K562 (cell line): ENCODE results near the gene DNASE1L1. TPM values are rescaled to one million over a fixed set of nuclear protein-coding genes. Genes with fewer than 3 reads are reported as not detected.

ENCODE experiments used
- CBX3 ChIP-seq, 2 experiments: IDR thresholded peaks; 1 replicate in 1 of 2; 2 replicates in 1 of 2; pipeline ENCODE4 v1.6.1; 2012; ENCODE audit warnings: inconsistent platforms in 2 of 2, low read length in 2 of 2, borderline replicate concordance in 1 of 2, control low read depth in 1 of 2
- GABPA ChIP-seq: fragments of 200-800 bp; sonication (Bioruptor generic); conservative IDR thresholded peaks from 2 replicates; pipeline ENCODE4 v1.6.1; 2016; ENCODE audit warnings: low read depth, missing genetic modification characterization, missing compliant biosample characterization
- JUN ChIP-seq, 2 experiments: sonication (generic) in 1 of 2; formaldehyde crosslinking in 1 of 2; IDR thresholded peaks; 2 replicates each; pipeline versions ENCODE4 v1.6.1 to v1.8.0; 2012 to 2022; ENCODE audit warnings: borderline replicate concordance in 2 of 2, mild to moderate bottlenecking in 2 of 2, improper control_type of control experiment in 1 of 2, low read depth in 1 of 2, low read length in 1 of 2, missing genetic modification reagents in 1 of 2
- KAT2B ChIP-seq: IDR thresholded peaks from one replicate; pipeline ENCODE4 v1.6.1; 2012; ENCODE audit warnings: low read depth, mild to moderate bottlenecking, control low read depth, inconsistent platforms, low read length, moderate library complexity
- NFE2 ChIP-seq: IDR thresholded peaks from 2 replicates; pipeline ENCODE4 v1.6.1; 2014; ENCODE audit warnings: antibody characterized with exemption, low read depth
- NR2C2 ChIP-seq, 2 experiments: fragments of 200-800 bp in 1 of 2; sonication (Bioruptor generic) in 1 of 2; sonication (generic) in 1 of 2; formaldehyde crosslinking in 1 of 2; IDR thresholded peaks; 2 replicates each; pipeline versions ENCODE4 v1.6.1 to v1.8.0; 2016 to 2022; ENCODE audit warnings: mild to moderate bottlenecking in 1 of 2, missing compliant biosample characterization in 1 of 2, missing genetic modification characterization in 1 of 2, missing genetic modification reagents in 1 of 2
- PURB ChIP-seq: sonication (generic); formaldehyde crosslinking; IDR thresholded peaks from 2 replicates; pipeline ENCODE4 v1.9.0; 2021; ENCODE audit warnings: low read depth, mild to moderate bottlenecking, missing genetic modification reagents
- SRSF1 ChIP-seq: fragments of 200-400 bp; formaldehyde crosslinking; IDR thresholded peaks from 2 replicates; pipeline ENCODE4 v1.6.1; 2017; ENCODE audit warnings: mild to moderate bottlenecking, low read depth, low read length, moderate library complexity
- TBP ChIP-seq: optimal IDR thresholded peaks from 2 replicates; pipeline ENCODE3; 2011; ENCODE audit warnings: low read depth, low read length, improper control_type of control experiment
- ZNF263 ChIP-seq: sonication (generic); formaldehyde crosslinking; IDR thresholded peaks from 2 replicates; pipeline ENCODE4 v1.8.0; 2022; ENCODE audit warnings: mild to moderate bottlenecking, missing genetic modification reagents, borderline replicate concordance
- ZNF778 ChIP-seq: fragments of 450-650 bp; formaldehyde crosslinking; IDR thresholded peaks from 2 replicates; pipeline ENCODE4 v1.4.0; 2020; ENCODE audit warnings: mild to moderate bottlenecking, moderate library complexity
- ZZZ3 ChIP-seq: fragments of 450-650 bp; IDR thresholded peaks from 2 replicates; pipeline ENCODE4 v1.6.1; 2016; ENCODE audit warnings: antibody characterized with exemption, mild to moderate bottlenecking, moderate library complexity
- polyA plus RNA-seq, 8 experiments: library from polyadenylated mRNA; depleted of rRNA in 4 of 8; stranded (reverse) in 5 of 8; unstranded in 3 of 8; fragments of >200 nt; fragmentation: Nextera tagmentation in 2 of 8; fragmentation: Illumina TruSeq in 1 of 8; extraction: Ambion mirVana in 2 of 8; extraction: Trizol in 1 of 8; gene quantifications; 2 replicates each; pipeline versions ENCODE4 v1.2.1 to v1.2.3, GENCODE V29; 2011 to 2014; ENCODE audit warnings: inconsistent platforms in 1 of 8, missing spikeins in 1 of 8
- total RNA-seq, 7 experiments: library from RNA; depleted of rRNA in 6 of 7; stranded (reverse); fragments of >200 nt in 6 of 7; fragmentation: Illumina TruSeq in 2 of 7; extraction: Trizol in 2 of 7; gene quantifications; 2 replicates each; pipeline versions ENCODE4 v1.2.1 to v1.2.3, GENCODE V29; 2011 to 2021; ENCODE audit warnings: low replicate concordance in 1 of 7
- TF ChIP-seq, protein P1 (sequence below): IDR thresholded peaks from 2 replicates; pipeline ENCODE4 v1.6.1; 2014; ENCODE audit warnings: antibody characterized with exemption
- TF ChIP-seq, protein P2 (sequence below): fragments of 200-600 bp; sonication (generic); IDR thresholded peaks from one replicate; pipeline ENCODE4 v1.6.1; 2012; ENCODE audit warnings: mild to moderate bottlenecking, low read depth, low read length, inconsistent platforms
- TF ChIP-seq, protein P3 (sequence below): sonication (generic); formaldehyde crosslinking; IDR thresholded peaks from 2 replicates; pipeline ENCODE4 v1.9.0; 2022; ENCODE audit warnings: mild to moderate bottlenecking, missing genetic modification reagents

DNASE1L1 gene
- total and polyA plus RNA-seq, 9 of the 15 experiments (the other 6 are each of a cell fraction or from before 2014, with no cell fraction given), result 0.73 to 12.6 (median 7.9) TPM

DNA sequence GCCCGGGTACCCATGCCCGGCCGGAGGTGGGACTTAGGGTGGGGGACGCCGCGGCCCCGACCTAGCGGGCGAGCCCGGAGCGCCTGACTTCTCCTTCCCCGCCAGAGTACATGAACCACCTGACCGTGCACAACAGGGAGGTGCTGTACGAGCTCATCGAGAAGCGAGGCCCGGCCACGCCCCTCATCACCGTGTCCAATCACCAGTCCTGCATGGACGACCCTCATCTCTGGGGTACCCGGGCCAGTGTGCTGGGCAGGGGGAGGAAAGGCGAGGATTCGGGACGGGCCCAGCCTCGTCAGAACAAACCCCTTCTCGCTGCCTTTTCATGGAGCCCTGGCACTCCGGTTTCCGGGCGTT is 2.9 kb upstream of the DNASE1L1 start (continued):
- TF ChIP-seq, protein P1, sequence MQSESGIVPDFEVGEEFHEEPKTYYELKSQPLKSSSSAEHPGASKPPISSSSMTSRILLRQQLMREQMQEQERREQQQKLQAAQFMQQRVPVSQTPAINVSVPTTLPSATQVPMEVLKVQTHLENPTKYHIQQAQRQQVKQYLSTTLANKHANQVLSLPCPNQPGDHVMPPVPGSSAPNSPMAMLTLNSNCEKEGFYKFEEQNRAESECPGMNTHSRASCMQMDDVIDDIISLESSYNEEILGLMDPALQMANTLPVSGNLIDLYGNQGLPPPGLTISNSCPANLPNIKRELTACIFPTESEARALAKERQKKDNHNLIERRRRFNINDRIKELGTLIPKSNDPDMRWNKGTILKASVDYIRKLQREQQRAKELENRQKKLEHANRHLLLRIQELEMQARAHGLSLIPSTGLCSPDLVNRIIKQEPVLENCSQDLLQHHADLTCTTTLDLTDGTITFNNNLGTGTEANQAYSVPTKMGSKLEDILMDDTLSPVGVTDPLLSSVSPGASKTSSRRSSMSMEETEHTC, result 0 out of 2 replicates have a peak, but pooled peaks have one; percentile 22
- no peak for TF ChIP-seq ZZZ3
- TF ChIP-seq ZNF263 (CRISPR knock-in tag), result no peak
- TF ChIP-seq NFE2, result no peak
- TF ChIP-seq, protein P2, sequence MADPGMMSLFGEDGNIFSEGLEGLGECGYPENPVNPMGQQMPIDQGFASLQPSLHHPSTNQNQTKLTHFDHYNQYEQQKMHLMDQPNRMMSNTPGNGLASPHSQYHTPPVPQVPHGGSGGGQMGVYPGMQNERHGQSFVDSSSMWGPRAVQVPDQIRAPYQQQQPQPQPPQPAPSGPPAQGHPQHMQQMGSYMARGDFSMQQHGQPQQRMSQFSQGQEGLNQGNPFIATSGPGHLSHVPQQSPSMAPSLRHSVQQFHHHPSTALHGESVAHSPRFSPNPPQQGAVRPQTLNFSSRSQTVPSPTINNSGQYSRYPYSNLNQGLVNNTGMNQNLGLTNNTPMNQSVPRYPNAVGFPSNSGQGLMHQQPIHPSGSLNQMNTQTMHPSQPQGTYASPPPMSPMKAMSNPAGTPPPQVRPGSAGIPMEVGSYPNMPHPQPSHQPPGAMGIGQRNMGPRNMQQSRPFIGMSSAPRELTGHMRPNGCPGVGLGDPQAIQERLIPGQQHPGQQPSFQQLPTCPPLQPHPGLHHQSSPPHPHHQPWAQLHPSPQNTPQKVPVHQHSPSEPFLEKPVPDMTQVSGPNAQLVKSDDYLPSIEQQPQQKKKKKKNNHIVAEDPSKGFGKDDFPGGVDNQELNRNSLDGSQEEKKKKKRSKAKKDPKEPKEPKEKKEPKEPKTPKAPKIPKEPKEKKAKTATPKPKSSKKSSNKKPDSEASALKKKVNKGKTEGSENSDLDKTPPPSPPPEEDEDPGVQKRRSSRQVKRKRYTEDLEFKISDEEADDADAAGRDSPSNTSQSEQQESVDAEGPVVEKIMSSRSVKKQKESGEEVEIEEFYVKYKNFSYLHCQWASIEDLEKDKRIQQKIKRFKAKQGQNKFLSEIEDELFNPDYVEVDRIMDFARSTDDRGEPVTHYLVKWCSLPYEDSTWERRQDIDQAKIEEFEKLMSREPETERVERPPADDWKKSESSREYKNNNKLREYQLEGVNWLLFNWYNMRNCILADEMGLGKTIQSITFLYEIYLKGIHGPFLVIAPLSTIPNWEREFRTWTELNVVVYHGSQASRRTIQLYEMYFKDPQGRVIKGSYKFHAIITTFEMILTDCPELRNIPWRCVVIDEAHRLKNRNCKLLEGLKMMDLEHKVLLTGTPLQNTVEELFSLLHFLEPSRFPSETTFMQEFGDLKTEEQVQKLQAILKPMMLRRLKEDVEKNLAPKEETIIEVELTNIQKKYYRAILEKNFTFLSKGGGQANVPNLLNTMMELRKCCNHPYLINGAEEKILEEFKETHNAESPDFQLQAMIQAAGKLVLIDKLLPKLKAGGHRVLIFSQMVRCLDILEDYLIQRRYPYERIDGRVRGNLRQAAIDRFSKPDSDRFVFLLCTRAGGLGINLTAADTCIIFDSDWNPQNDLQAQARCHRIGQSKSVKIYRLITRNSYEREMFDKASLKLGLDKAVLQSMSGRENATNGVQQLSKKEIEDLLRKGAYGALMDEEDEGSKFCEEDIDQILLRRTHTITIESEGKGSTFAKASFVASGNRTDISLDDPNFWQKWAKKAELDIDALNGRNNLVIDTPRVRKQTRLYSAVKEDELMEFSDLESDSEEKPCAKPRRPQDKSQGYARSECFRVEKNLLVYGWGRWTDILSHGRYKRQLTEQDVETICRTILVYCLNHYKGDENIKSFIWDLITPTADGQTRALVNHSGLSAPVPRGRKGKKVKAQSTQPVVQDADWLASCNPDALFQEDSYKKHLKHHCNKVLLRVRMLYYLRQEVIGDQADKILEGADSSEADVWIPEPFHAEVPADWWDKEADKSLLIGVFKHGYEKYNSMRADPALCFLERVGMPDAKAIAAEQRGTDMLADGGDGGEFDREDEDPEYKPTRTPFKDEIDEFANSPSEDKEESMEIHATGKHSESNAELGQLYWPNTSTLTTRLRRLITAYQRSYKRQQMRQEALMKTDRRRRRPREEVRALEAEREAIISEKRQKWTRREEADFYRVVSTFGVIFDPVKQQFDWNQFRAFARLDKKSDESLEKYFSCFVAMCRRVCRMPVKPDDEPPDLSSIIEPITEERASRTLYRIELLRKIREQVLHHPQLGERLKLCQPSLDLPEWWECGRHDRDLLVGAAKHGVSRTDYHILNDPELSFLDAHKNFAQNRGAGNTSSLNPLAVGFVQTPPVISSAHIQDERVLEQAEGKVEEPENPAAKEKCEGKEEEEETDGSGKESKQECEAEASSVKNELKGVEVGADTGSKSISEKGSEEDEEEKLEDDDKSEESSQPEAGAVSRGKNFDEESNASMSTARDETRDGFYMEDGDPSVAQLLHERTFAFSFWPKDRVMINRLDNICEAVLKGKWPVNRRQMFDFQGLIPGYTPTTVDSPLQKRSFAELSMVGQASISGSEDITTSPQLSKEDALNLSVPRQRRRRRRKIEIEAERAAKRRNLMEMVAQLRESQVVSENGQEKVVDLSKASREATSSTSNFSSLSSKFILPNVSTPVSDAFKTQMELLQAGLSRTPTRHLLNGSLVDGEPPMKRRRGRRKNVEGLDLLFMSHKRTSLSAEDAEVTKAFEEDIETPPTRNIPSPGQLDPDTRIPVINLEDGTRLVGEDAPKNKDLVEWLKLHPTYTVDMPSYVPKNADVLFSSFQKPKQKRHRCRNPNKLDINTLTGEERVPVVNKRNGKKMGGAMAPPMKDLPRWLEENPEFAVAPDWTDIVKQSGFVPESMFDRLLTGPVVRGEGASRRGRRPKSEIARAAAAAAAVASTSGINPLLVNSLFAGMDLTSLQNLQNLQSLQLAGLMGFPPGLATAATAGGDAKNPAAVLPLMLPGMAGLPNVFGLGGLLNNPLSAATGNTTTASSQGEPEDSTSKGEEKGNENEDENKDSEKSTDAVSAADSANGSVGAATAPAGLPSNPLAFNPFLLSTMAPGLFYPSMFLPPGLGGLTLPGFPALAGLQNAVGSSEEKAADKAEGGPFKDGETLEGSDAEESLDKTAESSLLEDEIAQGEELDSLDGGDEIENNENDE, result no peak
- no peak for TF ChIP-seq SRSF1
- TF ChIP-seq JUN (IDR thresholded peaks at IDR 0.05; ENCODE audit: borderline replicate concordance, low read depth, low read length), result no peak
- no peak for TF ChIP-seq JUN (CRISPR knock-in tag; IDR thresholded peaks at IDR 0.05; ENCODE audit: borderline replicate concordance)
- peak; percentile 49 for TF ChIP-seq TBP
- TF ChIP-seq CBX3 (IDR thresholded peaks at IDR 0.05; ENCODE audit: borderline replicate concordance in 1 of 2, low read length in 2 of 2), result no peak
- TF ChIP-seq ZNF778 (CRISPR knock-in tag), result no peak
- TF ChIP-seq NR2C2 (CRISPR knock-in tag; IDR thresholded peaks at IDR 0.05), result no peak
- TF ChIP-seq NR2C2 (tag; IDR thresholded peaks at IDR 0.05), result peak; percentile 25; the same call in 1 of the 2 replicates
- TF ChIP-seq, protein P3, sequence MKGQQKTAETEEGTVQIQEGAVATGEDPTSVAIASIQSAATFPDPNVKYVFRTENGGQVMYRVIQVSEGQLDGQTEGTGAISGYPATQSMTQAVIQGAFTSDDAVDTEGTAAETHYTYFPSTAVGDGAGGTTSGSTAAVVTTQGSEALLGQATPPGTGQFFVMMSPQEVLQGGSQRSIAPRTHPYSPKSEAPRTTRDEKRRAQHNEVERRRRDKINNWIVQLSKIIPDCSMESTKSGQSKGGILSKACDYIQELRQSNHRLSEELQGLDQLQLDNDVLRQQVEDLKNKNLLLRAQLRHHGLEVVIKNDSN (CRISPR knock-in tag), result peak; percentile 63
- no peak for TF ChIP-seq PURB (CRISPR knock-in tag)
- TF ChIP-seq KAT2B, result no peak
- peak; percentile 8; the same call in 1 of the 2 replicates for TF ChIP-seq GABPA (tag)
